GM19043 (cell line): Measurements from ENCODE around the gene P2RX6.
"Not testable (repeated sequence)": the region's sequence is repeated elsewhere in the genome, so short reads cannot be mapped to it uniquely, and the experiment has no call there.

Experiments used
- ATAC-seq: cut with Tn5 transposase; IDR thresholded peaks from one replicate; pipeline ENCODE4 v1.9.1; 2021; ENCODE audit warnings: low read depth; ENCODE audit not compliant: unreplicated experiment

P2RX6 gene

GRCh38 chr22:21030621-21031544 is 15.9 kb downstream of the P2RX6 start:
- ATAC-seq: no peak

- no peak for ATAC-seq
Measured at GRCh38 chr22:21031545-21032036, 16.6 kb downstream of the P2RX6 start.

- no peak for ATAC-seq
Measured at GRCh38 chr22:21032037-21032867, 17.3 kb downstream of the P2RX6 start, which contains the start of gene SLC7A4. TSS of gene SLC7A4 (minus strand) at chr22:21032561. CDS start at chr22:21031812, 749 bp downstream.

- no peak for ATAC-seq
Measured at GRCh38 chr22:21032868-21033688, 18.1 kb downstream of the P2RX6 start.

- ATAC-seq: no peak
Measured at GRCh38 chr22:21033895-21034294, 18.9 kb downstream of the P2RX6 start.

- no peak for ATAC-seq
Measured at GRCh38 chr22:21034989-21035388, 20.0 kb downstream of the P2RX6 start.

GRCh38 chr22:21038405-21038804 is 23.4 kb downstream of the P2RX6 start:
- ATAC-seq: no peak

- ATAC-seq: not testable (repeated sequence)
Measured at GRCh38 chr22:21039158-21039557, 24.2 kb downstream of the P2RX6 start.

GRCh38 chr22:21041937-21042336 is 27.0 kb downstream of the P2RX6 start:
- no peak for ATAC-seq

GRCh38 chr22:21042978-21043859 is 28.3 kb downstream of the P2RX6 start:
- no peak for ATAC-seq

GRCh38 chr22:21043860-21044535 is 29.0 kb downstream of the P2RX6 start:
- ATAC-seq: no peak

GRCh38 chr22:21044931-21045584 is 30.1 kb downstream of the P2RX6 start:
- no peak for ATAC-seq

- ATAC-seq: peak; percentile 59
Measured at GRCh38 chr22:21045585-21046294, 30.8 kb downstream of the P2RX6 start, which contains the start of gene LRRC74B. TSS of gene LRRC74B (plus strand) at chr22:21045946. CDS start at chr22:21045987, 41 bp downstream.

- ATAC-seq: no peak
Measured at GRCh38 chr22:21047035-21047661, 32.2 kb downstream of the P2RX6 start.

GRCh38 chr22:21047730-21048129 is 32.8 kb downstream of the P2RX6 start:
- no peak for ATAC-seq

- not testable (repeated sequence) for ATAC-seq
Measured at GRCh38 chr22:21048448-21048847, 33.5 kb downstream of the P2RX6 start.

GRCh38 chr22:21048965-21049364 is 34.0 kb downstream of the P2RX6 start:
- not testable (repeated sequence) for ATAC-seq
